ENCODE measurements around the gene ATXN7L1.

The ATXN7L1 gene

GRCh38 chr7:105587909-105588635 is 288.3 kb downstream of the ATXN7L1 start:
- Histone ChIP-seq H3K9me3 (ENCODE audit: control insufficient read depth, insufficient read depth, low read length) (no peaks in the 10 kb centered on the region), H3K4me1 (ENCODE audit: control insufficient read depth, insufficient read depth, low read length) (no peaks in the 10 kb centered on the region), H3K4me3 (ENCODE audit: low read length) (no peak overlapping the region), H3K36me3 (ENCODE audit: control insufficient read depth, insufficient read depth, low read length) (no peaks in the 10 kb centered on the region), H3K27me3 (ENCODE audit: control insufficient read depth, insufficient read depth, low read length) (no peaks in the 10 kb centered on the region), H3K27ac (ENCODE audit: low read length) (no peak overlapping the region)
- WGBS (ENCODE audit: insufficient coverage, insufficient read length), result no CpG with 5 or more reads among the region's 12 CpGs
- DNase-seq (ENCODE audit: low read depth, low spot score), result no peak

- WGBS (ENCODE audit: insufficient coverage, insufficient read length), result no CpG with 5 or more reads among the region's 2 CpGs
- H3K36me3 ChIP-seq (ENCODE audit: control insufficient read depth, insufficient read depth, low read length), result no peaks in the 10 kb centered on the region
- H3K4me3 ChIP-seq (ENCODE audit: low read length), result no peak overlapping the region
- no peaks in the 10 kb centered on the region for H3K4me1 ChIP-seq (ENCODE audit: control insufficient read depth, insufficient read depth, low read length)
- H3K27me3 ChIP-seq (ENCODE audit: control insufficient read depth, insufficient read depth, low read length), result no peaks in the 10 kb centered on the region
- H3K27ac ChIP-seq (ENCODE audit: low read length), result no peak overlapping the region
- no peaks in the 10 kb centered on the region for H3K9me3 ChIP-seq (ENCODE audit: control insufficient read depth, insufficient read depth, low read length)
- DNase-seq (ENCODE audit: low read depth, low spot score), result no peak
These were observed 290.4 kb downstream of the ATXN7L1 start for GRCh38 chr7:105585850-105586500.

GRCh38 chr7:105584165-105584564 is 292.2 kb downstream of the ATXN7L1 start:
- no peaks in the 10 kb centered on the region for H3K9me3 ChIP-seq (ENCODE audit: control insufficient read depth, insufficient read depth, low read length)
- H3K27ac ChIP-seq (ENCODE audit: low read length), result no peak overlapping the region
- no peaks in the 10 kb centered on the region for H3K4me1 ChIP-seq (ENCODE audit: control insufficient read depth, insufficient read depth, low read length)
- H3K36me3 ChIP-seq (ENCODE audit: control insufficient read depth, insufficient read depth, low read length), result no peaks in the 10 kb centered on the region
- no peak overlapping the region for H3K4me3 ChIP-seq (ENCODE audit: low read length)
- no peak for DNase-seq (ENCODE audit: low read depth, low spot score)
- no peaks in the 10 kb centered on the region for H3K27me3 ChIP-seq (ENCODE audit: control insufficient read depth, insufficient read depth, low read length)
- no CpG with 5 or more reads among the region's 5 CpGs for WGBS (ENCODE audit: insufficient coverage, insufficient read length)

- H3K4me3 ChIP-seq (ENCODE audit: low read length), result no peak overlapping the region
- H3K36me3 ChIP-seq (ENCODE audit: control insufficient read depth, insufficient read depth, low read length), result no peaks in the 10 kb centered on the region
- no peak for DNase-seq (ENCODE audit: low read depth, low spot score)
- H3K27ac ChIP-seq (ENCODE audit: low read length), result no peak overlapping the region
- H3K4me1 ChIP-seq (ENCODE audit: control insufficient read depth, insufficient read depth, low read length), result no peaks in the 10 kb centered on the region
- no peaks in the 10 kb centered on the region for H3K27me3 ChIP-seq (ENCODE audit: control insufficient read depth, insufficient read depth, low read length)
- WGBS (ENCODE audit: insufficient coverage, insufficient read length), result no CpG with 5 or more reads among the region's 39 CpGs
- no peaks in the 10 kb centered on the region for H3K9me3 ChIP-seq (ENCODE audit: control insufficient read depth, insufficient read depth, low read length)
These were observed 293.3 kb downstream of the ATXN7L1 start for GRCh38 chr7:105583061-105583460.

- Histone ChIP-seq H3K27me3 (ENCODE audit: control insufficient read depth, insufficient read depth, low read length) (no peaks in the 10 kb centered on the region), H3K36me3 (ENCODE audit: control insufficient read depth, insufficient read depth, low read length) (no peaks in the 10 kb centered on the region), H3K27ac (ENCODE audit: low read length) (no peak within 1 kb of the TSS), H3K9me3 (ENCODE audit: control insufficient read depth, insufficient read depth, low read length) (no peaks in the 10 kb centered on the region), H3K4me3 (ENCODE audit: low read length) (peak within 1 kb of the TSS; percentile 38; the same call in 1 of the 2 replicates), H3K4me1 (ENCODE audit: control insufficient read depth, insufficient read depth, low read length) (no peaks in the 10 kb centered on the region)
- WGBS (ENCODE audit: insufficient coverage, insufficient read length), result no CpG with 5 or more reads among the region's 36 CpGs
- peak; percentile 97 for DNase-seq (ENCODE audit: low read depth, low spot score)
These were observed 295.2 kb downstream of the ATXN7L1 start, which contains the start of gene EFCAB10 for GRCh38 chr7:105581066-105581811. TSS of gene EFCAB10 (minus strand) at chr7:105581493. CDS start at chr7:105581463, 30 bp downstream.

GRCh38 chr7:105580022-105580740 is 296.2 kb downstream of the ATXN7L1 start:
- Histone ChIP-seq H3K27me3 (ENCODE audit: control insufficient read depth, insufficient read depth, low read length) (no peaks in the 10 kb centered on the region), H3K4me3 (ENCODE audit: low read length) (no peak overlapping the region), H3K27ac (ENCODE audit: low read length) (no peak overlapping the region), H3K36me3 (ENCODE audit: control insufficient read depth, insufficient read depth, low read length) (no peaks in the 10 kb centered on the region), H3K9me3 (ENCODE audit: control insufficient read depth, insufficient read depth, low read length) (no peaks in the 10 kb centered on the region), H3K4me1 (ENCODE audit: control insufficient read depth, insufficient read depth, low read length) (no peaks in the 10 kb centered on the region)
- no peak for DNase-seq (ENCODE audit: low read depth, low spot score)
- WGBS (ENCODE audit: insufficient coverage, insufficient read length), result no CpG with 5 or more reads among the region's 22 CpGs

GRCh38 chr7:105578496-105578895 is 297.9 kb downstream of the ATXN7L1 start:
- Histone ChIP-seq H3K36me3 (ENCODE audit: control insufficient read depth, insufficient read depth, low read length) (no peaks in the 10 kb centered on the region), H3K9me3 (ENCODE audit: control insufficient read depth, insufficient read depth, low read length) (no peaks in the 10 kb centered on the region), H3K27ac (ENCODE audit: low read length) (no peak overlapping the region), H3K27me3 (ENCODE audit: control insufficient read depth, insufficient read depth, low read length) (no peaks in the 10 kb centered on the region), H3K4me1 (ENCODE audit: control insufficient read depth, insufficient read depth, low read length) (no peaks in the 10 kb centered on the region), H3K4me3 (ENCODE audit: low read length) (no peak overlapping the region)
- no peak for DNase-seq (ENCODE audit: low read depth, low spot score)

- Histone ChIP-seq H3K9me3 (ENCODE audit: control insufficient read depth, insufficient read depth, low read length) (no peaks in the 10 kb centered on the region), H3K4me3 (ENCODE audit: low read length) (no peak overlapping the region), H3K4me1 (ENCODE audit: control insufficient read depth, insufficient read depth, low read length) (no peaks in the 10 kb centered on the region), H3K36me3 (ENCODE audit: control insufficient read depth, insufficient read depth, low read length) (no peaks in the 10 kb centered on the region), H3K27me3 (ENCODE audit: control insufficient read depth, insufficient read depth, low read length) (no peaks in the 10 kb centered on the region), H3K27ac (ENCODE audit: low read length) (no peak overlapping the region)
- no peak for DNase-seq (ENCODE audit: low read depth, low spot score)
- no CpG with 5 or more reads among the region's 1 CpG for whole genome bisulfite sequencing (ENCODE audit: insufficient coverage, insufficient read length)
These were observed 299.1 kb downstream of the ATXN7L1 start for GRCh38 chr7:105577251-105577650.

GRCh38 chr7:105571891-105572290 is 304.5 kb downstream of the ATXN7L1 start:
- Histone ChIP-seq H3K9me3 (ENCODE audit: control insufficient read depth, insufficient read depth, low read length) (no peaks in the 10 kb centered on the region), H3K4me1 (ENCODE audit: control insufficient read depth, insufficient read depth, low read length) (no peaks in the 10 kb centered on the region), H3K27ac (ENCODE audit: low read length) (no peak overlapping the region), H3K36me3 (ENCODE audit: control insufficient read depth, insufficient read depth, low read length) (no peaks in the 10 kb centered on the region; the same call in 1 of the 2 replicates), H3K27me3 (ENCODE audit: control insufficient read depth, insufficient read depth, low read length) (no peaks in the 10 kb centered on the region), H3K4me3 (ENCODE audit: low read length) (no peak overlapping the region)
- DNase-seq (ENCODE audit: low read depth, low spot score), result no peak
- no CpG with 5 or more reads among the region's 2 CpGs for WGBS (ENCODE audit: insufficient coverage, insufficient read length)

GRCh38 chr7:105567821-105568220 is 308.6 kb downstream of the ATXN7L1 start:
- DNase-seq (ENCODE audit: low read depth, low spot score), result no peak
- peaks cover 2% of the 10 kb centered on the region; the same call in 1 of the 2 replicates for H3K36me3 ChIP-seq (ENCODE audit: control insufficient read depth, insufficient read depth, low read length)
- WGBS (ENCODE audit: insufficient coverage, insufficient read length), result no CpG with 5 or more reads among the region's 3 CpGs

More at GRCh38 chr7:105567821-105568220, 308.6 kb downstream of the ATXN7L1 start:
- Histone ChIP-seq H3K4me3 (ENCODE audit: low read length) (no peak overlapping the region), H3K4me1 (ENCODE audit: control insufficient read depth, insufficient read depth, low read length) (no peaks in the 10 kb centered on the region), H3K27ac (ENCODE audit: low read length) (no peak overlapping the region), H3K9me3 (ENCODE audit: control insufficient read depth, insufficient read depth, low read length) (no peaks in the 10 kb centered on the region), H3K27me3 (ENCODE audit: control insufficient read depth, insufficient read depth, low read length) (no peaks in the 10 kb centered on the region)
